H9 (cell line): ENCODE data around the gene SLC39A10. TPM values are rescaled to one million over a fixed set of nuclear protein-coding genes. Genes with fewer than 3 reads are reported as not detected.

Experiments used
- DNase-seq: peaks from one replicate; pipeline ENCODE4 v3.0.0-alpha.2; 2017
- H2AFZ ChIP-seq: one replicate; pipeline ENCODE4 v1.6.1; 2013; ENCODE audit warnings: mild to moderate bottlenecking, low read length, control low read depth, moderate library complexity
- H2AK5ac ChIP-seq: 2 replicates; pipeline ENCODE4 v1.6.1; 2013; ENCODE audit warnings: low read length, control low read depth, mixed read lengths; ENCODE audit not compliant: insufficient read length
- H2BK120ac ChIP-seq: one replicate; pipeline ENCODE4 v1.6.1; 2013; ENCODE audit warnings: low read depth, mild to moderate bottlenecking, low read length, control low read depth, inconsistent platforms; ENCODE audit not compliant: poor library complexity, severe bottlenecking
- H2BK12ac ChIP-seq: 2 replicates; pipeline ENCODE4 v1.6.1; 2013; ENCODE audit warnings: low read length, control low read depth, mixed read lengths, low read depth; ENCODE audit not compliant: insufficient read length
- H2BK15ac ChIP-seq: 2 replicates; pipeline ENCODE4 v1.6.1; 2013; ENCODE audit warnings: low read depth, low read length, control low read depth
- H2BK20ac ChIP-seq: one replicate; pipeline ENCODE4 v1.6.1; 2013; ENCODE audit warnings: low read depth, mild to moderate bottlenecking, low read length, control low read depth, inconsistent platforms; ENCODE audit not compliant: poor library complexity, severe bottlenecking
- H2BK5ac ChIP-seq: 2 replicates; pipeline ENCODE4 v1.6.1; 2013; ENCODE audit warnings: low read length, control low read depth, mixed read lengths; ENCODE audit not compliant: insufficient read length
- H3K14ac ChIP-seq: 2 replicates; pipeline ENCODE4 v1.6.1; 2013; ENCODE audit warnings: low read length, control low read depth; ENCODE audit not compliant: insufficient read depth
- H3K18ac ChIP-seq: 2 replicates; pipeline ENCODE4 v1.6.1; 2013; ENCODE audit warnings: low read depth, mild to moderate bottlenecking, mixed read lengths, low read length, control low read depth; ENCODE audit not compliant: insufficient read length
- H3K23ac ChIP-seq: 2 replicates; pipeline ENCODE4 v1.6.1; 2013; ENCODE audit warnings: low read length, control low read depth, mixed read lengths, low read depth; ENCODE audit not compliant: insufficient read length
- H3K23me2 ChIP-seq: 2 replicates; pipeline ENCODE4 v1.6.1; 2013; ENCODE audit warnings: low read depth, mild to moderate bottlenecking, mixed read lengths, low read length, control low read depth; ENCODE audit not compliant: insufficient read length, poor library complexity, severe bottlenecking
- H3K27ac ChIP-seq: 2 replicates; pipeline ENCODE4 v1.5.1; 2013; ENCODE audit warnings: low read length, control low read depth, mixed read lengths, low read depth; ENCODE audit not compliant: insufficient read length
- H3K27me3 ChIP-seq: 2 replicates; pipeline ENCODE4 v1.6.1; 2013; ENCODE audit warnings: low read length, control low read depth, inconsistent platforms; ENCODE audit not compliant: insufficient read depth
- H3K4ac ChIP-seq: 2 replicates; pipeline ENCODE4 v1.6.1; 2013; ENCODE audit warnings: low read depth, mild to moderate bottlenecking, control low read depth, inconsistent platforms, low read length, moderate library complexity
- H3K4me1 ChIP-seq: 2 replicates; pipeline ENCODE4 v1.6.1; 2013; ENCODE audit warnings: low read length, control low read depth, inconsistent platforms; ENCODE audit not compliant: insufficient read depth
- H3K4me2 ChIP-seq: 2 replicates; pipeline ENCODE4 v1.6.1; 2013; ENCODE audit warnings: low read length, control low read depth, mixed read lengths; ENCODE audit not compliant: insufficient read length, insufficient read depth
- H3K56ac ChIP-seq: 2 replicates; pipeline ENCODE4 v1.6.1; 2013; ENCODE audit warnings: low read depth, mild to moderate bottlenecking, mixed read lengths, low read length, control low read depth; ENCODE audit not compliant: insufficient read length
- H3K79me1 ChIP-seq: 2 replicates; pipeline ENCODE4 v1.6.1; 2013; ENCODE audit warnings: low read depth, mild to moderate bottlenecking, moderate library complexity, low read length, control low read depth, inconsistent platforms; ENCODE audit not compliant: insufficient read depth, poor library complexity, severe bottlenecking
- H3K79me2 ChIP-seq: 2 replicates; pipeline ENCODE4 v1.6.1; 2013; ENCODE audit warnings: low read length, control low read depth, inconsistent platforms; ENCODE audit not compliant: insufficient read depth
- H3K9ac ChIP-seq: 2 replicates; pipeline ENCODE4 v1.6.1; 2013; ENCODE audit warnings: low read length, control low read depth, mixed read lengths; ENCODE audit not compliant: insufficient read length; ENCODE audit errors: extremely low read depth
- H3K9me3 ChIP-seq: one replicate; pipeline ENCODE4 v1.6.1; 2013; ENCODE audit warnings: low read depth, low read length, inconsistent platforms; ENCODE audit not compliant: control insufficient read depth
- H3T11ph ChIP-seq: one replicate; pipeline ENCODE4 v1.6.1; 2013; ENCODE audit warnings: mild to moderate bottlenecking, low read length, control low read depth, inconsistent platforms
- H4K20me1 ChIP-seq: one replicate; pipeline ENCODE4 v1.6.1; 2013; ENCODE audit not compliant: control insufficient read depth, insufficient read length, insufficient read depth
- H4K5ac ChIP-seq: 2 replicates; pipeline ENCODE4 v1.6.1; 2013; ENCODE audit warnings: low read depth, mild to moderate bottlenecking, mixed read lengths, low read length, control low read depth; ENCODE audit not compliant: insufficient read length
- H4K8ac ChIP-seq: replicated peaks from 2 replicates; pipeline ENCODE4 v1.6.1; 2013; ENCODE audit warnings: low read length, control low read depth, mixed read lengths, low read depth; ENCODE audit not compliant: insufficient read length
- H4K91ac ChIP-seq: 2 replicates; pipeline ENCODE4 v1.6.1; 2013; ENCODE audit warnings: low read depth, mild to moderate bottlenecking, moderate library complexity, mixed read lengths, low read length, control low read depth; ENCODE audit not compliant: insufficient read length
- H3K27ac Mint-ChIP-seq, 3 experiments: 2 replicates in 2 of 3; 3 replicates in 1 of 3; pipeline ENCODE4 v1.8.0; 2020 to 2021; ENCODE audit warnings: mixed read lengths in 3 of 3, mild to moderate bottlenecking in 1 of 3, moderate library complexity in 1 of 3
- H3K27me3 Mint-ChIP-seq: 2 replicates; pipeline ENCODE4 v1.8.0; 2021; ENCODE audit warnings: low read depth, mild to moderate bottlenecking, moderate library complexity, mixed read lengths
- H3K36me3 Mint-ChIP-seq, 3 experiments: 2 replicates in 2 of 3; 3 replicates in 1 of 3; pipeline ENCODE4 v1.8.0; 2020 to 2021; ENCODE audit warnings: low read depth in 3 of 3, mixed read lengths in 3 of 3; ENCODE audit not compliant: insufficient read depth in 1 of 3
- H3K4me1 Mint-ChIP-seq, 2 experiments: 2 replicates each; pipeline ENCODE4 v1.8.0; 2020; ENCODE audit warnings: mixed read lengths in 2 of 2
- H3K4me3 Mint-ChIP-seq, 2 experiments: 2 replicates in 1 of 2; 3 replicates in 1 of 2; pipeline ENCODE4 v1.8.0; 2020 to 2021; ENCODE audit warnings: mild to moderate bottlenecking in 2 of 2, mixed read lengths in 2 of 2, moderate library complexity in 1 of 2
- H3K9me3 Mint-ChIP-seq, 2 experiments: 2 replicates in 1 of 2; 3 replicates in 1 of 2; pipeline ENCODE4 v1.8.0; 2020; ENCODE audit warnings: mild to moderate bottlenecking in 2 of 2, mixed read lengths in 2 of 2, moderate library complexity in 1 of 2
- WGBS: extraction: QIAGEN DNeasy Blood & Tissue Kit; methylation state at CpG from one replicate; pipeline ENCODE4 v1.1.7; 2013; ENCODE audit warnings: missing lambda C conversion rate, low lambda C conversion rate, mixed read lengths; ENCODE audit not compliant: insufficient read length; ENCODE audit errors: extremely low coverage; 5-methylcytosine and 5-hydroxymethylcytosine counted together
- total RNA-seq: library from RNA; stranded (reverse); gene quantifications from 2 replicates; pipeline ENCODE4 v1.2.1, GENCODE V29; 2021
- TF ChIP-seq, protein P1 (sequence below): fragments of 200-600 bp; sonication (generic); conservative IDR thresholded peaks from 3 replicates; pipeline ENCODE4 v1.8.0; 2021; ENCODE audit warnings: antibody characterized with exemption, mild to moderate bottlenecking

SLC39A10 gene
- total RNA-seq, 1 experiment from 2014 or later = 161 TPM

DNA sequence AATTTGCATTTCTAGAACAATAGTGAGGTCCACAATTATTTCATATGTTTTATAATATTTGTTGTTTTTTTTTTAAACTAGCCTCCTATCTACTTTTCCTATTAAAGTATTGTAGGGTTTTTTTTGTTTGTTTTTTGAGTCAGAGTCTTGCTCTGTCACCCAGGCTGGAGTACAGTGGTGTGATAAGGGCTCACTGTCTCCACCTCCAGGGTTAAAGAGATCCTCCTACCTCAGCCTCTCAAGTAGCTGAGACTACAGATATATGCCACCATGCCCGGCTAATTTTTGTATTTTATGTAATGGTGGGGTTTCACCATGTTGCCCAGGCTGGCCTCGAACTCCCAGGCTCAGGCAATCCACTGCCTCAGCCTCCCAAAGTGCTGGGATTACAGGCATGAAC is 122.5 kb downstream of the SLC39A10 start:
- H4K20me1 ChIP-seq = no peaks in the 10 kb centered on the region
- no peak overlapping the region for H4K5ac ChIP-seq
- no peak overlapping the region for H3K18ac ChIP-seq
- H3K36me3 Mint-ChIP-seq = no peaks in the 10 kb centered on the region
- no peaks in the 10 kb centered on the region for H3K79me1 ChIP-seq
- no peaks in the 10 kb centered on the region for H3K27me3 ChIP-seq
- no peak overlapping the region for H3K9ac ChIP-seq
- H3K23ac ChIP-seq = no peak overlapping the region
- no peaks in the 10 kb centered on the region for H3K79me2 ChIP-seq
- no peak overlapping the region for H2BK15ac ChIP-seq
- no peak overlapping the region for H2AFZ ChIP-seq
- no peaks in the 10 kb centered on the region for H3K9me3 ChIP-seq
- H2AK5ac ChIP-seq = no peak overlapping the region
- DNase-seq = no peak
- H3K4me3 Mint-ChIP-seq = no peak overlapping the region
- no peak overlapping the region for H2BK12ac ChIP-seq
- H2BK120ac ChIP-seq = no peak overlapping the region
- no peak overlapping the region for H3K4ac ChIP-seq
- no peaks in the 10 kb centered on the region for H3K4me1 ChIP-seq
- no peak overlapping the region for H2BK20ac ChIP-seq
- TF ChIP-seq, protein P1, sequence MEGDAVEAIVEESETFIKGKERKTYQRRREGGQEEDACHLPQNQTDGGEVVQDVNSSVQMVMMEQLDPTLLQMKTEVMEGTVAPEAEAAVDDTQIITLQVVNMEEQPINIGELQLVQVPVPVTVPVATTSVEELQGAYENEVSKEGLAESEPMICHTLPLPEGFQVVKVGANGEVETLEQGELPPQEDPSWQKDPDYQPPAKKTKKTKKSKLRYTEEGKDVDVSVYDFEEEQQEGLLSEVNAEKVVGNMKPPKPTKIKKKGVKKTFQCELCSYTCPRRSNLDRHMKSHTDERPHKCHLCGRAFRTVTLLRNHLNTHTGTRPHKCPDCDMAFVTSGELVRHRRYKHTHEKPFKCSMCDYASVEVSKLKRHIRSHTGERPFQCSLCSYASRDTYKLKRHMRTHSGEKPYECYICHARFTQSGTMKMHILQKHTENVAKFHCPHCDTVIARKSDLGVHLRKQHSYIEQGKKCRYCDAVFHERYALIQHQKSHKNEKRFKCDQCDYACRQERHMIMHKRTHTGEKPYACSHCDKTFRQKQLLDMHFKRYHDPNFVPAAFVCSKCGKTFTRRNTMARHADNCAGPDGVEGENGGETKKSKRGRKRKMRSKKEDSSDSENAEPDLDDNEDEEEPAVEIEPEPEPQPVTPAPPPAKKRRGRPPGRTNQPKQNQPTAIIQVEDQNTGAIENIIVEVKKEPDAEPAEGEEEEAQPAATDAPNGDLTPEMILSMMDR = no peak
- no peak overlapping the region for H3T11ph ChIP-seq
- H3K27me3 Mint-ChIP-seq = no peaks in the 10 kb centered on the region
- H3K56ac ChIP-seq = no peak overlapping the region
- no peaks in the 10 kb centered on the region for H3K9me3 Mint-ChIP-seq
- no peak overlapping the region for H4K91ac ChIP-seq
- no peaks in the 10 kb centered on the region for H3K23me2 ChIP-seq
- WGBS = no CpG with 5 or more reads among the region's 2 CpGs
- peaks cover 8% of the 10 kb centered on the region in 2 experiments; a peak in 3 of 4 replicates for H3K4me1 Mint-ChIP-seq
- no peak overlapping the region for H2BK5ac ChIP-seq
- no peak overlapping the region for H3K4me2 ChIP-seq
- H3K27ac ChIP-seq = no peak overlapping the region
- no peak overlapping the region for H4K8ac ChIP-seq
- H3K27ac Mint-ChIP-seq = no peak overlapping the region
- no peak overlapping the region for H3K14ac ChIP-seq
